SK-N-SH (cell line): ENCODE results near the gene SERPINA12. TPM values are rescaled to one million over a fixed set of nuclear protein-coding genes. Genes with fewer than 3 reads are reported as not detected.

Source experiments
- CTCF ChIA-PET: fragments of 300-600, 350-600 bp; formaldehyde crosslinking; extraction: SDS; loops from one replicate; lab custom pipeline; 2021; lab: Yijun Ruan, JAX
- POLR2A ChIA-PET: fragments of 350-600 bp; sonication (Branson Sonifier 250); formaldehyde crosslinking; extraction: SDS; loops from one replicate; lab custom pipeline; 2020; ENCODE audit warnings: antibody characterized with exemption, inconsistent platforms; lab: Yijun Ruan, JAX
- DNase-seq: peaks from one replicate; pipeline ENCODE4 v3.0.0; 2012
- H2AFZ ChIP-seq: fragments of 200-600 bp; sonication (generic); 2 replicates; pipeline ENCODE4 v1.8.1; 2016; ENCODE audit warnings: antibody characterized with exemption, mild to moderate bottlenecking, low read depth
- H3F3A ChIP-seq: fragments of 200-600 bp; sonication (generic); replicated peaks from 2 replicates; pipeline ENCODE3; 2016; ENCODE audit warnings: antibody characterized with exemption, mild to moderate bottlenecking; ENCODE audit not compliant: insufficient read depth
- H3K27ac ChIP-seq, 2 experiments: fragments of 200-500 bp in 1 of 2; fragments of 200-600 bp in 1 of 2; sonication (Bioruptor generic) in 1 of 2; sonication (generic), shearing (Covaris generic) in 1 of 2; 2 replicates each; pipeline versions ENCODE4 v1.5.1 to v1.6.1; 2014 to 2016; ENCODE audit warnings: low read depth in 2 of 2, inconsistent platforms in 1 of 2, low read length in 1 of 2, mild to moderate bottlenecking in 1 of 2, mixed read lengths in 1 of 2
- H3K27me3 ChIP-seq: fragments of 200-600 bp; sonication (generic), shearing (Covaris generic); 2 replicates; pipeline ENCODE4 v1.6.1; 2016; ENCODE audit warnings: mixed run types; ENCODE audit not compliant: insufficient read depth
- H3K36me3 ChIP-seq, 2 experiments: fragments of 200-500 bp in 1 of 2; fragments of 200-600 bp in 1 of 2; sonication (Bioruptor generic) in 1 of 2; sonication (generic) in 1 of 2; replicated peaks in 1 of 2; 2 replicates each; pipeline versions ENCODE3 to v1.5.1; 2014 to 2016; ENCODE audit warnings: low read length in 1 of 2, mild to moderate bottlenecking in 1 of 2; ENCODE audit not compliant: insufficient read depth in 2 of 2, control insufficient read depth in 1 of 2
- H3K4me1 ChIP-seq, 2 experiments: fragments of 200-500 bp in 1 of 2; fragments of 200-600 bp in 1 of 2; sonication (Bioruptor generic) in 1 of 2; sonication (generic), shearing (Covaris generic) in 1 of 2; 2 replicates each; pipeline versions ENCODE4 v1.5.1 to v1.6.1; 2014 to 2016; ENCODE audit warnings: low read depth in 1 of 2, low read length in 1 of 2, mixed run types in 1 of 2; ENCODE audit not compliant: insufficient read depth in 2 of 2, control insufficient read depth in 1 of 2
- H3K4me2 ChIP-seq: fragments of 200-600 bp; sonication (generic), shearing (Covaris generic); 2 replicates; pipeline ENCODE4 v1.6.1; 2017; ENCODE audit warnings: mixed run types
- H3K4me3 ChIP-seq, 2 experiments: fragments of 200-500 bp in 1 of 2; fragments of 200-600 bp in 1 of 2; sonication (Bioruptor generic) in 1 of 2; sonication (generic), shearing (Covaris generic) in 1 of 2; 2 replicates each; pipeline versions ENCODE4 v1.5.1 to v1.8.1; 2014 to 2016; ENCODE audit warnings: low read depth in 2 of 2, inconsistent platforms in 1 of 2, low read length in 1 of 2, mild to moderate bottlenecking in 1 of 2, mixed read lengths in 1 of 2, moderate library complexity in 1 of 2
- H3K79me2 ChIP-seq: fragments of 200-600 bp; sonication (generic); 2 replicates; pipeline ENCODE4 v1.8.1; 2017; ENCODE audit warnings: mild to moderate bottlenecking; ENCODE audit not compliant: insufficient read depth
- H3K9ac ChIP-seq: fragments of 200-600 bp; sonication (generic); 2 replicates; pipeline ENCODE4 v1.6.1; 2017; ENCODE audit warnings: mixed run types
- H3K9me2 ChIP-seq: fragments of 200-600 bp; sonication (generic); 2 replicates; pipeline ENCODE4 v1.6.1; 2017; ENCODE audit warnings: mixed run types
- H3K9me3 ChIP-seq: fragments of 200-600 bp; sonication (generic); 2 replicates; pipeline ENCODE4 v1.6.1; 2017; ENCODE audit warnings: mixed run types, mild to moderate bottlenecking, moderate library complexity
- H4K20me1 ChIP-seq: fragments of 200-600 bp; sonication (generic); 2 replicates; pipeline ENCODE4 v1.6.1; 2017; ENCODE audit warnings: mild to moderate bottlenecking, mixed run types; ENCODE audit not compliant: insufficient read depth
- CHD2 ChIP-seq: fragments of 150-350 bp; IDR thresholded peaks from 2 replicates; pipeline ENCODE4 v1.6.1; 2018; ENCODE audit warnings: low read length; ENCODE audit not compliant: partially characterized antibody
- EP300 ChIP-seq, 2 experiments: IDR thresholded peaks; 2 replicates each; pipeline versions ENCODE4 v1.4.0 to v1.6.1; 2012; ENCODE audit warnings: borderline replicate concordance in 1 of 2, low read depth in 1 of 2, low read length in 1 of 2
- EZH2phosphoT487 ChIP-seq: fragments of 200-600 bp; sonication (generic); IDR thresholded peaks from 2 replicates; pipeline ENCODE4 v1.6.1; 2017; ENCODE audit warnings: low read depth, mixed run types, mild to moderate bottlenecking, antibody characterized with exemption, moderate library complexity, borderline replicate concordance
- FOSL2 ChIP-seq: IDR thresholded peaks from 2 replicates; pipeline ENCODE4 v1.4.0; 2012; ENCODE audit warnings: low read depth, mild to moderate bottlenecking, moderate library complexity, borderline replicate concordance
- FOXJ3 ChIP-seq: sonication (generic); formaldehyde crosslinking; IDR thresholded peaks from 2 replicates; pipeline ENCODE4 v1.5.1; 2020; ENCODE audit warnings: mild to moderate bottlenecking, missing genetic modification reagents
- GATA2 ChIP-seq: sonication (generic); formaldehyde crosslinking; IDR thresholded peaks from 2 replicates; pipeline ENCODE4 v1.5.0; 2020; ENCODE audit warnings: mild to moderate bottlenecking, missing genetic modification reagents
- MEF2A ChIP-seq: IDR thresholded peaks from 2 replicates; pipeline ENCODE4 v1.4.0; 2012; ENCODE audit warnings: low read depth, borderline replicate concordance
- MXI1 ChIP-seq: IDR thresholded peaks from 2 replicates; pipeline ENCODE4 v1.6.1; 2012; ENCODE audit warnings: mild to moderate bottlenecking, low read depth, low read length, improper control_type of control experiment
- NRF1 ChIP-seq: IDR thresholded peaks from 2 replicates; pipeline ENCODE4 v1.6.1; 2012; ENCODE audit warnings: low read depth, mild to moderate bottlenecking, low read length
- RCOR1 ChIP-seq: fragments of 150-350 bp; IDR thresholded peaks from 2 replicates; pipeline ENCODE4 v1.6.1; 2017; ENCODE audit warnings: antibody characterized with exemption, low read length
- RFX5 ChIP-seq: IDR thresholded peaks from 2 replicates; pipeline ENCODE4 v1.6.1; 2012; ENCODE audit warnings: mild to moderate bottlenecking, improper control_type of control experiment, low read length
- TAF1 ChIP-seq: IDR thresholded peaks from 2 replicates; pipeline ENCODE4 v1.6.1; 2012; ENCODE audit warnings: low read depth, mild to moderate bottlenecking, low read length, moderate library complexity, borderline replicate concordance
- TCF12 ChIP-seq: IDR thresholded peaks from 2 replicates; pipeline ENCODE4 v1.4.0; 2012
- TEAD4 ChIP-seq: IDR thresholded peaks from 2 replicates; pipeline ENCODE4 v1.4.0; 2012; ENCODE audit warnings: mild to moderate bottlenecking, borderline replicate concordance; ENCODE audit not compliant: insufficient read depth
- USF1 ChIP-seq: IDR thresholded peaks from 2 replicates; pipeline ENCODE4 v1.4.0; 2012; ENCODE audit warnings: low read depth, borderline replicate concordance
- USF2 ChIP-seq: fragments of 150-350 bp; IDR thresholded peaks from 2 replicates; pipeline ENCODE4 v1.6.1; 2017; ENCODE audit warnings: antibody characterized with exemption, low read length, low read depth, borderline replicate concordance
- ZBTB33 ChIP-seq: IDR thresholded peaks from 2 replicates; pipeline ENCODE4 v1.4.0; 2012; ENCODE audit warnings: low read depth, borderline replicate concordance
- WGBS: methylation state at CpG from one replicate; pipeline ENCODE4 v1.1.6; 2017; ENCODE audit warnings: low lambda C conversion rate; 5-methylcytosine and 5-hydroxymethylcytosine counted together
- polyA plus RNA-seq, 3 experiments: library from polyadenylated mRNA; depleted of rRNA; stranded (reverse); fragments of >200 nt; gene quantifications; 2 replicates each; pipeline ENCODE4 v1.2.3, GENCODE V29; 2012

SERPINA12 gene
- polyA plus RNA-seq, 1 of the 3 experiments (the other 2 are of a cell fraction) = not detected

GRCh38 chr14:94499673-94500072 is 9.6 kb downstream of the SERPINA12 start:
- Histone ChIP-seq H3F3A (no peaks in the 10 kb centered on the region), H4K20me1 (no peaks in the 10 kb centered on the region), H3K9me2 (no peaks in the 10 kb centered on the region), H3K79me2 (no peaks in the 10 kb centered on the region), H3K9ac (no peak overlapping the region), H3K27me3 (peaks cover 34% of the 10 kb centered on the region; the same call in 1 of the 2 replicates), H2AFZ (no peak overlapping the region), H3K4me3 (no peak overlapping the region), H3K9me3 (no peaks in the 10 kb centered on the region), H3K4me1 (no peaks in the 10 kb centered on the region), H3K27ac (no peak overlapping the region), H3K4me2 (no peak overlapping the region), H3K36me3 (no peaks in the 10 kb centered on the region)
- TF ChIP-seq ZBTB33 (no peak), RCOR1 (no peak), MXI1 (no peak)
- DNase-seq = no peak
- ChIA-PET CTCF (no interaction called here), POLR2A (no interaction called here)
- WGBS = 0% methylated on average over 2 of the region's 2 CpGs

- Histone ChIP-seq H3K9me3 (no peaks in the 10 kb centered on the region), H3F3A (no peaks in the 10 kb centered on the region), H3K9me2 (no peaks in the 10 kb centered on the region), H3K4me3 (no peak overlapping the region), H3K27ac (no peak overlapping the region), H3K36me3 (no peaks in the 10 kb centered on the region), H3K27me3 (peaks cover 35% of the 10 kb centered on the region; the same call in 1 of the 2 replicates), H3K79me2 (no peaks in the 10 kb centered on the region), H3K9ac (no peak overlapping the region), H3K4me1 (no peaks in the 10 kb centered on the region), H4K20me1 (no peaks in the 10 kb centered on the region), H3K4me2 (no peak overlapping the region), H2AFZ (no peak overlapping the region)
- ChIA-PET CTCF (interaction anchor here (1.0 to 2.3 kb wide), 4 partner anchors 12 to 65 kb away, joined by 3 to 16 read pairs (median 5); no protein-coding TSS in a partner anchor), POLR2A (no interaction called here)
- TF ChIP-seq TCF12 (no peak), NRF1 (no peak), TEAD4 (no peak), MEF2A (no peak), CHD2 (no peak), ZBTB33 (no peak), EZH2phosphoT487 (no peak), USF1 (no peak), EP300 (IDR thresholded peaks at IDR 0.05; ENCODE audit: borderline replicate concordance in 1 of 2, low read depth in 1 of 2, low read length in 1 of 2) (no peak), USF2 (no peak), RCOR1 (no peak), FOSL2 (no peak), GATA2 (CRISPR knock-in tag) (no peak), MXI1 (no peak), FOXJ3 (CRISPR knock-in tag) (no peak), RFX5 (no peak), TAF1 (no peak)
- 1% methylated on average over 3 of the region's 3 CpGs for WGBS
- DNase-seq = no peak
Measured at GRCh38 chr14:94498215-94498614, 11.1 kb downstream of the SERPINA12 start.
